ENCODE data around the gene PRSS21.

The PRSS21 gene

GRCh38 chr16:2804728-2805127 lies 12.3 kb upstream of the PRSS21 start:
- DNase-seq, result no peak

- DNase-seq, result no peak
Observed at GRCh38 chr16:2806286-2806685, 10.8 kb upstream of the PRSS21 start.

GRCh38 chr16:2808181-2808580 lies 8.9 kb upstream of the PRSS21 start:
- no peak for DNase-seq

- DNase-seq, result no peak
Observed at GRCh38 chr16:2809149-2809760, 7.8 kb upstream of the PRSS21 start.

GRCh38 chr16:2810651-2811050 lies 6.4 kb upstream of the PRSS21 start:
- no peak for DNase-seq

GRCh38 chr16:2811703-2812471 lies 5.2 kb upstream of the PRSS21 start:
- DNase-seq, result no peak

GRCh38 chr16:2813771-2814221 lies 3.2 kb upstream of the PRSS21 start:
- DNase-seq, result peak in 6 of 58 donors; percentile 1 to 35 (median 9)

GRCh38 chr16:2814551-2815298 lies 2.3 kb upstream of the PRSS21 start:
- no peak for DNase-seq

- DNase-seq, result no peak
Observed at GRCh38 chr16:2815299-2815771, 1.7 kb upstream of the PRSS21 start.

GRCh38 chr16:2817340-2818271 lies 569 bp downstream of the PRSS21 start:
- no peak for DNase-seq

GRCh38 chr16:2818272-2818876 lies 1.3 kb downstream of the PRSS21 start:
- no peak for DNase-seq

- no peak for DNase-seq
Observed at GRCh38 chr16:2819179-2819938, 2.3 kb downstream of the PRSS21 start.

- no peak for DNase-seq
Observed at GRCh38 chr16:2819939-2820835, 3.1 kb downstream of the PRSS21 start.

- no peak for DNase-seq
Observed at GRCh38 chr16:2820836-2821486, 3.9 kb downstream of the PRSS21 start.

- no peak for DNase-seq
Observed at GRCh38 chr16:2821487-2822157, 4.6 kb downstream of the PRSS21 start.

- no peak for DNase-seq
Observed at GRCh38 chr16:2822158-2822495, 5.1 kb downstream of the PRSS21 start.

GRCh38 chr16:2822496-2822895 lies 5.5 kb downstream of the PRSS21 start:
- DNase-seq, result no peak

GRCh38 chr16:2824626-2825025 lies 7.6 kb downstream of the PRSS21 start:
- no peak for DNase-seq

Measured in anterior cingulate cortex (tissue), 58 donors.